IMR-90 (cell line): Measurements from ENCODE around the gene RAB43. TPM values are rescaled to one million over a fixed set of nuclear protein-coding genes. Genes with fewer than 3 reads are reported as not detected.

Experiments used
- ATAC-seq: fragments of 200-7000 bp; cut with Tn5 transposase; 2 replicates; pipeline ENCODE4 v1.9.1; 2020; ENCODE audit warnings: low read depth, mild to moderate bottlenecking, moderate library complexity
- BruUV-seq: library from RNA; stranded (reverse); fragments of 400-500 nt; replicated peaks from 2 replicates; lab custom pipeline; 2021; lab: Mats Ljungman, UMichigan
- CTCF ChIA-PET: fragments of 300-600 bp; formaldehyde crosslinking; extraction: SDS; loops from one replicate; lab custom pipeline; 2021; ENCODE audit warnings: antibody characterized with exemption; lab: Yijun Ruan, JAX
- POLR2A ChIA-PET: fragments of 300-600 bp; sonication (Branson Sonifier 250); formaldehyde crosslinking; loops from one replicate; lab custom pipeline; 2022; ENCODE audit warnings: antibody characterized with exemption; ENCODE audit not compliant: unreplicated experiment; lab: Charles Lee
- DNase-seq: peaks from one replicate; pipeline ENCODE4 v3.0.0; 2013
- H2AFZ ChIP-seq: replicated peaks from 2 replicates; pipeline ENCODE3; 2013; ENCODE audit warnings: low read length, mild to moderate bottlenecking; ENCODE audit not compliant: poor library complexity
- H2AK5ac ChIP-seq: 2 replicates; pipeline ENCODE4 v1.6.1; 2013; ENCODE audit warnings: low read depth, low read length, inconsistent platforms
- H2AK9ac ChIP-seq: replicated peaks from 2 replicates; pipeline ENCODE3; 2013; ENCODE audit warnings: mild to moderate bottlenecking, low read depth, low read length, moderate library complexity; ENCODE audit not compliant: poor library complexity
- H2BK120ac ChIP-seq: 2 replicates; pipeline ENCODE4 v1.6.1; 2013; ENCODE audit warnings: low read depth, low read length, inconsistent platforms
- H2BK15ac ChIP-seq: 3 replicates; pipeline ENCODE4 v1.6.1; 2013; ENCODE audit warnings: low read depth, low read length, inconsistent platforms
- H2BK20ac ChIP-seq: 2 replicates; pipeline ENCODE4 v1.6.1; 2013; ENCODE audit warnings: low read depth, mild to moderate bottlenecking, inconsistent platforms, low read length, moderate library complexity
- H2BK5ac ChIP-seq: 2 replicates; pipeline ENCODE4 v1.6.1; 2013; ENCODE audit warnings: mild to moderate bottlenecking, low read depth, low read length, inconsistent platforms; ENCODE audit not compliant: poor library complexity, severe bottlenecking
- H3K14ac ChIP-seq: replicated peaks from 2 replicates; pipeline ENCODE4 v1.6.1; 2013; ENCODE audit warnings: low read depth, low read length, inconsistent platforms
- H3K18ac ChIP-seq: 2 replicates; pipeline ENCODE4 v1.6.1; 2013; ENCODE audit warnings: low read depth, low read length, control low read depth
- H3K23ac ChIP-seq: 2 replicates; pipeline ENCODE4 v1.6.1; 2013; ENCODE audit warnings: low read depth, low read length, inconsistent platforms
- H3K27ac ChIP-seq: 2 replicates; pipeline ENCODE4 v1.5.1; 2013; ENCODE audit warnings: mild to moderate bottlenecking, control low read depth, low read length; ENCODE audit not compliant: insufficient read depth
- H3K27me3 ChIP-seq: 2 replicates; pipeline ENCODE4 v1.6.1; 2013; ENCODE audit warnings: low read length; ENCODE audit not compliant: control insufficient read depth, insufficient read depth
- H3K36me3 ChIP-seq: 2 replicates; pipeline ENCODE4 v1.6.1; 2013; ENCODE audit warnings: low read length, mixed read lengths; ENCODE audit not compliant: control insufficient read depth, insufficient read depth
- H3K4ac ChIP-seq: 2 replicates; pipeline ENCODE4 v1.6.1; 2013; ENCODE audit warnings: low read depth, low read length, inconsistent platforms
- H3K4me1 ChIP-seq: 2 replicates; pipeline ENCODE4 v1.6.1; 2013; ENCODE audit warnings: low read length, mixed read lengths; ENCODE audit not compliant: control insufficient read depth, insufficient read depth
- H3K4me2 ChIP-seq: 2 replicates; pipeline ENCODE4 v1.6.1; 2013; ENCODE audit warnings: low read depth, mild to moderate bottlenecking, control low read depth, low read length, moderate library complexity
- H3K4me3 ChIP-seq: 2 replicates; pipeline ENCODE4 v1.5.1; 2013; ENCODE audit warnings: low read depth, mild to moderate bottlenecking, control low read depth, low read length, moderate library complexity; ENCODE audit not compliant: insufficient read depth
- H3K56ac ChIP-seq: 2 replicates; pipeline ENCODE4 v1.6.1; 2013; ENCODE audit warnings: low read length, inconsistent platforms; ENCODE audit not compliant: insufficient read depth; ENCODE audit errors: extremely low read depth
- H3K79me1 ChIP-seq, 2 experiments: 2 replicates each; pipeline ENCODE4 v1.6.1; 2013; ENCODE audit warnings: low read length in 2 of 2, inconsistent platforms in 1 of 2, low read depth in 1 of 2
- H3K9ac ChIP-seq: 2 replicates; pipeline ENCODE4 v1.6.1; 2013; ENCODE audit warnings: low read depth, low read length, control low read depth
- H3K9me1 ChIP-seq: 2 replicates; pipeline ENCODE4 v1.6.1; 2013; ENCODE audit warnings: low read length, inconsistent platforms; ENCODE audit not compliant: insufficient read depth
- H3K9me3 ChIP-seq: 2 replicates; pipeline ENCODE4 v1.6.1; 2013; ENCODE audit warnings: low read length; ENCODE audit not compliant: control insufficient read depth, insufficient read depth
- H4K20me1 ChIP-seq: 2 replicates; pipeline ENCODE4 v1.6.1; 2013; ENCODE audit warnings: low read length, inconsistent platforms; ENCODE audit not compliant: insufficient read depth
- H4K5ac ChIP-seq: 2 replicates; pipeline ENCODE4 v1.6.1; 2013; ENCODE audit warnings: mild to moderate bottlenecking, low read depth, low read length, control low read depth
- H4K8ac ChIP-seq, 2 experiments: 2 replicates each; pipeline ENCODE4 v1.6.1; 2013; ENCODE audit warnings: low read depth in 2 of 2, low read length in 2 of 2, control low read depth in 1 of 2, inconsistent platforms in 1 of 2
- H4K91ac ChIP-seq: 2 replicates; pipeline ENCODE4 v1.6.1; 2013; ENCODE audit warnings: low read depth, low read length, inconsistent platforms; ENCODE audit not compliant: insufficient read depth
- CEBPB ChIP-seq: IDR thresholded peaks from 2 replicates; pipeline ENCODE4 v1.6.1; 2012; ENCODE audit warnings: low read depth, low read length, improper control_type of control experiment
- NFE2L2 ChIP-seq: fragments of 150-350 bp; IDR thresholded peaks from 2 replicates; pipeline ENCODE4 v1.6.1; 2016; ENCODE audit warnings: low read depth, mild to moderate bottlenecking, low read length
- WGBS, 2 experiments: methylation state at CpG; one replicate each; pipeline versions ENCODE4 v1.1.5 to v1.1.7; 2013; ENCODE audit warnings: missing lambda C conversion rate in 2 of 2; ENCODE audit not compliant: insufficient read length in 1 of 2; ENCODE audit errors: extremely low coverage in 2 of 2; 5-methylcytosine and 5-hydroxymethylcytosine counted together
- dilution Hi-C: fragments of 300-500 bp; cut with HindIII; formaldehyde crosslinking; loops from one replicate; pipeline ENCODE4 v1.14.3; 2018; ENCODE audit warnings: low sequenced_read_pairs; ENCODE audit not compliant: unreplicated experiment
- in situ Hi-C: fragments of 300-500 bp; cut with MboI; formaldehyde crosslinking; loops from 3 replicates; pipeline ENCODE4 v1.14.3; 2019; ENCODE audit warnings: low sequenced_read_pairs, inconsistent platforms, mixed read lengths
- intact Hi-C: fragments of 100-400 bp; cut with micrococcal nuclease; formaldehyde crosslinking; loops from 2 replicates; pipeline ENCODE4 v1.10.0; 2022
- polyA plus RNA-seq, 3 experiments: library from polyadenylated mRNA; depleted of rRNA; stranded (reverse); fragments of >200 nt; gene quantifications; 2 replicates each; pipeline ENCODE4 v1.2.3, GENCODE V29; 2012; ENCODE audit warnings: low replicate concordance in 1 of 3
- total RNA-seq: library from RNA; depleted of rRNA; stranded (reverse); fragments of >200 nt; gene quantifications from 2 replicates; pipeline ENCODE4 v1.2.3, GENCODE V29; 2012

The RAB43 gene
- total and polyA plus RNA-seq, 2 of the 4 experiments (the other 2 are of a cell fraction): 9.9 to 14.0 TPM

DNA sequence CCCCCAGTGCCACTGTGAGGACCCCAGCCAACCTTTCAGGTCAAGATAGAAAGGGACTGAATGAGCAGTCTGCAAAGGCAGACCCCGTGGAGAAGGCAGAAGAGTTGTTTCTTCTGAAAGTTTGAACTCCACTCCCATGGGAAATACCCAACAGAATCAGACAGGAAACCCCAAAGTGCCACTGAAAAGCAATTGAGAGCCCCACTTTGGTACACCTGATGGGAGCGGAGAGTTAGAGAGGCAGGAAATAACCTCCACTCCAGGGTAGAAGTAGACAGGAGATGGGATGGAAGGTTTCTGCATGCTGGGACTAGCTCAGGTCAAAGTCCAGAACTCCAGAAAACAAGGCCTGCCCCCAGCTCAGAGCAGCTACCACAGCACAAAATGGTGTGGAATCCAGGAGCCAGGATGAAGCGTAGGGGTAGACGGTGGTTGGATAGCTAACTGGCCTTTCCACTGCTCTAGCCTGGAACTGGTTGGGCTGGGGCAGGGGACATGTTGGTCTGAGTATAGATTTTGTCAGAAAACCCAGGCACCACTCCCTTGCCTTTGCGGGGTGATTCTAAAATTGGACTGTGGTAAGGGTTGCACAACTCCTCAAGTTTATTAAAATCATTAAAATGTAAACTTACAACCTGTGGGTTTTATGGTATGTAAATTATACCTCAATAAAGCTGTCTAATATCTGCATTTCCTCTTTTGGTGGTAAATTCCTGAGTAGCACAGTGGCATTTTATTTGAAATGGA lies 1.9 kb upstream of the RAB43 start:
- peak overlapping the region; percentile 79 for H3K4ac ChIP-seq
- TF ChIP-seq NFE2L2 (no peak), CEBPB (peak; percentile 87)
- CTCF ChIA-PET: no interaction called here
- H2BK20ac ChIP-seq: peak overlapping the region; percentile 91
- H3K79me1 ChIP-seq: peaks cover 6 to 24% of the 10 kb centered on the region in 2 experiments
- H3K36me3 ChIP-seq: peaks cover 2% of the 10 kb centered on the region; the same call in 1 of the 2 replicates
- peak overlapping the region; percentile 35 for H2AFZ ChIP-seq
- intact Hi-C loops (loop anchor here (2.0 kb wide), 1 partner anchor 125 kb away; the partner anchor contains the start of gene COPG1), dilution Hi-C loops (no loop called here), in situ Hi-C loops (no loop called here)
- H4K20me1 ChIP-seq: peaks cover 23% of the 10 kb centered on the region
- no peaks in the 10 kb centered on the region for H3K9me3 ChIP-seq
- POLR2A ChIA-PET: no interaction called here
- peak overlapping the region; percentile 3 for H4K5ac ChIP-seq
- ATAC-seq (peak; percentile 2; the same call in 1 of the 2 replicates), DNase-seq (peak; percentile 50)
- no peak overlapping the region for H2AK9ac ChIP-seq
- peak overlapping the region; percentile 55; the same call in 1 of the 2 replicates for H3K27ac ChIP-seq
- H3K4me2 ChIP-seq: peak overlapping the region; percentile 6; the same call in 1 of the 2 replicates
- H2BK5ac ChIP-seq: peak overlapping the region; percentile 29
- H3K23ac ChIP-seq: peak overlapping the region; percentile 21
- H2BK15ac ChIP-seq: peak overlapping the region; percentile 63; the same call in 2 of the 3 replicates
- no peak overlapping the region for H3K9ac ChIP-seq
- H2AK5ac ChIP-seq: peak overlapping the region; percentile 88
- H3K9me1 ChIP-seq: peaks cover 18% of the 10 kb centered on the region
- no peaks in the 10 kb centered on the region for H3K27me3 ChIP-seq
- H2BK120ac ChIP-seq: peak overlapping the region; percentile 69
- peak overlapping the region; percentile 70 for H4K91ac ChIP-seq
- H3K14ac ChIP-seq: peak overlapping the region; percentile 46
- H4K8ac ChIP-seq: peak overlapping the region in 1 of 2 experiments; percentile 75; a peak in 1 of 4 replicates
- no peak overlapping the region for H3K56ac ChIP-seq
- H3K4me3 ChIP-seq: no peak overlapping the region
- BruUV-seq: no TSS peak
- WGBS, 2 experiments: no CpG with 5 or more reads among the region's 5 CpGs
- H3K4me1 ChIP-seq: peaks cover 27% of the 10 kb centered on the region
- peak overlapping the region; percentile 12 for H3K18ac ChIP-seq
